Hematopoietic multipotent progenitor cell treated with erythropoietin and hydrocortisone succinate and interleukin-3 and kit ligand, for 6 days (in vitro differentiated cells): ENCODE data around the gene DNAH14.
A peak's percentile ranks its signal among the peaks of the same experiment; 100 is the strongest.
"Not testable (repeated sequence)": the region's sequence is repeated elsewhere in the genome, so short reads cannot be mapped to it uniquely, and the experiment has no call there.

Experiments used
- DNase-seq: peaks from one replicate; pipeline ENCODE4 v3.0.0-alpha.2; 2015

Gene DNAH14

DNA sequence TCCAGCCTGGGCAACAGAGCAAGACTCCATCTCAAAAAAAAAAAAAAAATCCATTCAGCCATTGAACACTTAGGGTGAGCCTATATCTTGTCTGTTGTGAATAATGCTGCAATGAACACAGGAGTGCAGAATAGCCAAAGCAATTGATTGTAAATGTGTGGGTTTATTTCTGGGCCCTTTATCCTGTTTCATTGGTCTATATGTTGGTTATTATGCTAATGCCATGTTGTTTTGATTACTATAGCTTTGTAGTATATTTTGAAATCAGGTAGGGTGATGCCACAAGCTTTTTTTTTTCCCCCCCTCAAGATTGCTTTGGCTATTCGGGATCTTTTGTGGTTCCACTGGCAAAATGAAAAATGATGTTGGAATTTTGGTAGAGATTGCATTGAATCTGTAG, 330.8 kb downstream of the DNAH14 start:
- no peak for DNase-seq

DNA sequence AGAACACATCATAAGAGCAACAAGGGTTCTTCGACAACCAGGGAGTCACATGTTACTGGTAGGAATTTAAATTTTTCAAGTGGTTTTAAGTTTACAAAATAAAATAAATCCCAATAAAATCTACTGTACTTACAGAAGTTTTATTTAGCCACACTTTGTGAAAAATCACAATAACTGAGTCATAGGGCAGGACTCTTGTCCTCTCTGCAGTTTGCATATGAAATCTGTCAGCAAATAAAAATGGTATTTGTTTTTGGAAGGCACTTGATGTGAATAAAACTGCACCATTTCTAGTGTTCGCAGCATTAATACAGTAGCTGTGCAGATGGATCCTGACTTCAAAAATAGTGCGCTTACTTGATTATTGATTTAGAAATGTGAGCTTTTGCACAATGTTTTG, 348.0 kb downstream of the DNAH14 start:
- DNase-seq, result no peak

DNA sequence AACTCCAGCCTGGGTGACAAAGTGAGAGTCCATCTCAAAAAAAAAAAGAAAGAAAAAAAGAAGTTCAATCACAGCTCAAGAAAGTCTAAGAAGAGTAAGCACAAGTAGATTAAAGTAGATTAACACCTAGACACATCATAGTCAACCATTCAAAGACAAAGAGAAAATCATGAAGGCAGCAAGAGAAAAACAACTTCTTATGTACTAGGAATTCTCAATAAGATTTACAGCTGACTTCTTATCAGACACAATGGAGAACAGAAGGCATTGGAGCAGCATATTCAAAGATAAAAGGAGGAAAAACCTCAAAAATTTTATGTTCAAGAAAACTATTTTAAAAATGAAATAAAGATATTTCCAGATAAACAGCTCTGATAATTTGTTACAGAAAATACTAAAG, 351.1 kb downstream of the DNAH14 start:
- no peak for DNase-seq

DNA sequence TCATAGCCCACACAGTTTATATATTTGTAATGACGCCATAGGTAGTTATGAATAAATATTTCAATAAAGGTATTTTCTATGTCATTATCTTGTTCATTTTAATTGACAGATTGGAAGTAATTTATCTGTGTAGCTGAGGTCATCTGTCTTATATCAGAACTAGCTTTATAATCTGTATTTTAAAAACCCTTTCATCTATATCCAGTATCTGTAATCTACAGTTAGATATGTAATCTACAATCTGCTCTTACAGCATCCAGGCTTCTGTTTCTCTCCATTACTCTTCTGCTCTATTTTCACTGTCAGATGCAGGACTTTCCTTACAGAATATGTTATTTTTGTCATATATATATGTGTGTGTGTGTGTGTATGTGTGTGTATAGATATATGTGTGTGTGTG, 360.8 kb downstream of the DNAH14 start:
- no peak for DNase-seq

DNA sequence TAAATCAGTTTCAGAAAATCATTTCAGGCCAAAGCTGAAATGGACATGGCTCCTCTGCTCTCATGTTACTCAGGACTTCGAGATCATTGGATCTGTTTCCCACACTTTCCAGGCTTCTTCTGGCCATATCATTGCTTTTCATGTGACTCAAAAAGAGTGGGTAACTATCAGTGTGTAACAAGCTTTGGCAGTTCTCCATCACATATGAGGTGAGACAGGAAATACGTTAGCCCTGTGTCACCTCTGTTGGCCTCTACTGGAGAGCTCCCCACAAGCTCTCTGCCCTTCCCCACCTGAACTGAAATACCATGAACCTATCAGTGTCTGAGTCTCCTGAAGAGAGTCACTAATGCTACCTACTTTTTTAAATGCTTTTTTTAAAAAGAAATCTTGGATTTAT, 370.1 kb downstream of the DNAH14 start:
- DNase-seq, result no peak

DNA sequence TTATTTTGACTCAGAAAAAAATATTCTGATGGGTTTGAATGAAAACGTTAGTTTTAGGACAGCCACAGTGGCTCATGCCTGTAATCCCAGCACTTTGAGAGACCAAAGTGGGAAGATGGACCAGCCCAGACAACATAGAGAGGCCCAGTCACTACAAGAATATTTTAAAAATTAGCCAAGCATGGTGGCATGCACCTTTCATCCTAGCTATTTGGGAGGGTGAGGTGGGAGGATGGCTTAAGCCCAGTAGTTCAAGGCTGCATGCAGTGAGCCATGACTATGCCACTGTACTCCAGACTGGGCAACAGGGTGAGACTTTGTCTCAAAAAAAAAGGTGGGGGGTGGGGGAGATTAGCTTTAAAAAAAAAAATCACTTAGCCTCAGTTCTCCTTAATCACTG, 370.9 kb downstream of the DNAH14 start:
- no peak for DNase-seq

DNA sequence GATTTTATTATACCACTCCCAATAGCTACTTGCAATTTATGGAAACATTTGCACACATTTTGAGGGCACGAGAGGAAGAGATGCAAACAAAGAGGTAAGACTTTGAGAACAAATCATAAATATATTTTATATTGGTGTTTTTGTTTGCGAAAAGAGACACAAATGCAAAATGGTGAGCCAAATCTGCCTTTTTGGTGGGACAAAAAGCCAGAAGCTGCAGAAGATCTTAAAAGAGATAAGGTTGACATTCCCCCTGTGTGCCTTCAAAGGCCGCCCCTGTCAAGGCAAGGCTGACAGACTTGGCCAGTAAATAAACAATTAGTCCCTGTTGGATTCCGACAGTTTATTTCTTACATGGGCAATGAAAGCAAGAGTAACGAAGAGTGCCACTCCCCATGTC, 375.5 kb downstream of the DNAH14 start:
- DNase-seq, result no peak

DNA sequence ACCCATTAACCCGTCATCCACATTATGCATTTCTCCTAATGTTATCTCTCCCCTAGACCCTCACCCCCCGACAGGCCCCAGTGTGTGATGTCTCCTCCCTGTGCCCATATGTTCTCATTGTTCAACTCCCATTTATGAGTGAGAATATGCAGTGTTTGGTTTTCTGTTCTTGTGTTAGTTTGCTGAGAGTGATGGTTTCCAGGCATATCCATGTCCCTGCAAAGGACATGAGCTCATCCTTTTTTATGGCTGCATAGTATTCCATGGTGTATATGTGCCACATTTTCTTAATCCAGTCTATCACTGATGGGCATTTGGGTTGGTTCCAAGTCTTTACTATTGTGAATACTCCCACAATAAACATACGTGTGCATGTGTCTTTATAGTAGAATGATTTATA, 381.1 kb downstream of the DNAH14 start:
- DNase-seq, result not testable (repeated sequence)

DNA sequence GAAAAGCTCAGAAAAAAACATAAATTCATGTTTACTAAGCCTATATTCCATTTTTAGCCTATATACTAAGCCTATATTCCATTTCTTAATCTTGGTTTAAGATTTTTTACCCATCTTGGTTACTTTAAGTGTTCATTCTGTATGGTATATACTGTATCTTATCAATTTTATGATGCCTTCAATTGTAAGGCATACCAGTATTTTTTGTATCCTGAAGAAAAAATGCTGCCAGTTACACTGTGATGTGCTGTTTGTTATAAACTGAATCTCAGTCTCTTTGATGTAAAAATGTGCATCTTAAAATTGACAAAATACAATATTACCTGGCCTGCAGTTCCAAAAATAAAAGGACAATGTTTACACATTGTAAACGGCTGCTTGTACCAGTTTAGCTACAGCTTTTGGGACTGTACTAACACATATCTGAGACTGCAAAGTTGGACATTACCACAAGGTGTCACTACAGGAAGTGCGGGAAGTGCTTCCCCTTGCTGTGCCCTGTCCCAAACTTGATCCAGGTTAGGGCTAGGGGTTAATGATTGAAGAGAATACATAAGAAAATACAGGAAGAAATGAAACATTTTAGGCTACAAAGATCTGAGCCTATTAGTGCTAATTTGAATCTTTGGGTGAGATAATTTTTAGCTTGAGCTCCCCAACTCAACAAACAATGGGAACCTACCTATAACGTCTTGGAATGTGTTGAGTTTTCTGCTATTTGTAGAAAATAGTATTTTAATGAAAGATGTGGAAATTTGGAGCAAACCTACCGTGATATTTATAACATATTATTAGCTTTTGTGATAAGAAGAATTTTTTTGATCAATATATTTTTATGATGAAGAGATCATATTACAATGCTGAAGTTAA, 389.5 kb downstream of the DNAH14 start:
- DNase-seq, result peak; percentile 75

DNA sequence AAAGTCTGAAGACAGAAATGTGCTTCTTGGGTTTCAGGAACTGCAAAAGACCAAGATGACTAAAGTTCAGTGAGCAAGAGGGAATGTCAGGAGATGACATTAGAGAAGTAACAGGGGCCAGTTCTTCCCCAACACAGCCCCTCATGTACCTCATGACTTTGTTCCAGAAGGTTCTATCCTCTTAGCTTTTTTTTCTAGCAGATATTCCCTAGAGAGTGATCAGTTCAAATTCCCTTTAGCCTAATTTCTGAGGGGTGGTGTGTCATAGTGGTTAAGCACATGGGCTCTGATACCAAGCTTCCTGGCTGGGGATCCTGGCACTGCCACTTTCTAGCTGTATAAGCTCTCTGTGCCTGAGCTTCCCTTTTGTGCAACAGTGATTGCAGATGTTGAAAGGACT, 390.4 kb downstream of the DNAH14 start:
- no peak for DNase-seq

DNA sequence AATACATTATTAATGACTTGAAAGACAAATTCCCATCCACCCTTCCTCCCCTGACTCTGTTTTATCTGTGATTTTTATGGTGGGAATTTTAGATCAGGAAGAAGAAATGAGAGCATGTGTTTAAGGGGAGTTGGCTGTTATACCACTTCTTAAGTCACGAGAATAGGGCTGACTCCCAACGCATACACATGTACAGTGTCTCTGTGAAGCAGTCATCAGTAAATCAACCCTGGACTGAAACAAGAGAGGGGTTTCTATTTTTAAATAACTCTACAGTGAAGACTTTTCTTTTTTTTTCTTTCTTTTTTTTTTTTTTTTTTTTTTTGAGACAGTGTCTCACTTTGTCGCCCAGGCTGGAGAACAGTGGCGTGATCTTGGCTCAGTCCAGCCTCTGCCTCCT, 392.3 kb downstream of the DNAH14 start:
- no peak for DNase-seq

DNA sequence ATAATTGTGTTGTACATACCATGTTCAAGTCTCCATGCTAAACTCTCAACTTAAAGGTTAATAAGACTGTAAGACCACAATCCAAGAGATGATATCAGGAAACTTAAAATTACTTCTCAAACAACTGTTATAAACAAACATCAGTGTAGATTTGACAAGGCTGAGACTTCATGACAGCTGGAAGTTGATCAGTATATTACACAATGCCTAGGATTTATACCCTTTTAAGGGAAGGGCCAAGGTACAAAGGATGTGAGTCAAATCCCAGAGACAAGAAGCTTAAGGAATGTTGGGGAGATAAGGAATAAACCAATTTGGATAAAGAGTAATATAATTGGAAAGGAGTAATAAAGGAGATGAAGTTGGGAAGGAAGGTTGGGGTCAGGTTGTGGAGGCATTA, 399.6 kb downstream of the DNAH14 start:
- DNase-seq, result no peak

DNA sequence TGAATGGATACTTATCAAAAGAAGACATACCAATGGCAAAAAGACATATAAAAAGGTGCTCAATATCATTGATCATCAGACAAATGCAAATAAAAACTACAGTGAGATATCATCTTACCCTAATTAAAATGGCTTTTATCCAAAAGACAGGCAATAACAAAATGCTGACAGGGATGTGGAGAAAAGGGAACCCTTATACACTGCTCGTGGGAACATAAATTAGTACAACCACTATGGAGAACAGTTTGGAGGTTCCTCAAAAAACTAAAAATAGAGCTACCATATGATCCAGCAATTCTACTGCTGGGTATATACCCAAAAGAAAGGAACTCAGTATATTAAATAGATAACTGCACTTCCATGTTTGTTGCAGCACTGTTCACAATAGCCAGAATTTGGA, 400.5 kb downstream of the DNAH14 start:
- not testable (repeated sequence) for DNase-seq

DNA sequence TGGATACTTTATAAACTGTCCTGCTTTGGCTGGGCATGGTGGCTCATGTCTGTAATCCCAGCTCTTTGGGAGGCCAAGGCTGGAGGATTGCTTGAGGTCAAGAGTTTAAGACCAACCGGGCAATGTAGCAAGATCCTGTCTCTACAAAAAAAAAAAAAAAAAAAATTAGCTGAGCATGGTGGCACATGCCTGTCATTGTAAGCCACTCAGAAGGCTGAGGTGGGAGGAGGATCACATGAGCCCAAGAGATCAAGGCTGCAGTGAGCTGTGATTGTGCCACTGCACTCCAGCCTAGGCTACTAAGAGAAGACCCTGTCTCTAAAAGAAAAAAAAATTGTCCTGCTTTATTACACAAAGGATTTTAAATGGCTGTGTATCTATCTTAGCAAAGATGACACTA, 403.2 kb downstream of the DNAH14 start:
- DNase-seq, result no peak

DNA sequence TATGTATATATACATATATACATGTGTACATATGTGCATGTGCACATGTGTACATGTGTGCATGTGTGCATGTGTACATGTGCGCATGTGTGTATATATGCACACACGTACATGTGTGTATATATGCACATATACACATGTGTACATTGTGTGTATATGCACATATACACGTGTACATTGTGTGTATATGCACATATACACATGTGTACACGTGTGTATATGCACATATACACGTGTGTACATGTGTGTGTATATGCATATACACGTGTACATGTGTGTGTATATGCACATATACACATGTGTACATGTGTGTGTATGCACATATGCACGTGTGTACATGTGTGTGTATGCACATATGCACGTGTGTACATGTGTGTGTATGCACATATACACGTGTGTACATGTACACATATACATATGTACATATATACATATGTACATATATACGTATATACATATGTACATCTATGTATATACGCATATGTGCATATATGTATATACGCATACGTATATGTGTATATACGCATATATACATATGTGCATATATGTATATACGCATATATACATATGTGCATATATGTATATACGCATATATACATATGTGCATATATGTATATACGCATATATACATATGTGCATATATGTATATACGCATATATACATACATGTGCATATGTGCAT, 405.8 kb downstream of the DNAH14 start:
- DNase-seq, result not testable (repeated sequence)

DNA sequence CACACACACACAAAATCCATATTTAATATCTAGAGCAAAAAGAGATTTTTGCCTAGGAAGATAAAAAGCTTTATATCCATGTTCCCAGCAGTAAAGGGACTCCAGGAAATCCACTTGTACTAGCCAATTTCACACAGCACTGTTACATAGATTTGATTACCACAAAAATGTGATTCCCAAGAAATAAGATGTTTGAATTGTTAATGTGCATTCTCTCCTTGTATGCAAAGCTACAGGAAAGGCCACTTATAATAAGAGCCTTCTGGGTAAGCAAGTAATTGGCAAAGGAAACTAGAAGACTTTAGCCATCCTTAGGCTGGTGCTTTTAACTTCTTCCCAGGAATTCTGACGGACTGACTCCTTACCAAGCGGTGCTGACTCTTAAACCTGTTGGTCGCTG, 409.1 kb downstream of the DNAH14 start:
- DNase-seq, result no peak

DNA sequence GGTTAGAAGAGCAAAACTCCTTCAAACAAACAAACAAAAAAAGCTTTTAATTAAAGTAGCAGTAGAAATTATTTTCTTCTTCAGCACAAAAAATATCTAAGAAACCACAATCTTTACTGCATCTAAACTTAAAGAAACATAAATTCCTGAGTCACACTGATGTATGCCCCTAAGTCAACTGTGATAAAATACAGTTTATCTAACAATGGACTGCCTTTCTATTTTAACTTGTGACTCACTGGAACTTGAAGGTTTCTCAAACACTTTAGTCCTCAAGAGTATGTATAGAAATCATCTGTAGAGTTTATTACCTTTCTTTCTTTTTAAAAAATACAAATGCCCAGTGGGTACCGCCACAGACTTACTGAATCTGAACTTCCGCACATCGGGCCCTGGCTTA, 412.2 kb downstream of the DNAH14 start:
- no peak for DNase-seq

DNA sequence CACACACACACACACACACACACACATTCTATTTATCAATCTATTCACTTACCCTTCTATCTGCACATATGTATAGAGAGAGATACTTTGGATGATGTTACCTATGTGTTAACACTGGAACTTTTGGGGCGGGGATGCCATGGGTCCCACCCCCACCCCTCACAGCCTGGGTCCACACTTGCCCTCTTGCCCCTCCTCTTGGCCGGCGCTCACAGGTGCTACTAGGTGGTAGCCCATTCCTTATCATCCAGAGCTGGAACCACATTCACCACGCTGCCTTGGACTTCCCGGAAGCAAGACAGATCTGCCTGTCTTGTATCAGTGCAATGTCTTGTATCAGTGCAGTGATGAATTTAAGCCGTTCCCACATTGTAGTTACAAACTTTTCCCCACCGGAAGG, 413.2 kb downstream of the DNAH14 start:
- no peak for DNase-seq

DNA sequence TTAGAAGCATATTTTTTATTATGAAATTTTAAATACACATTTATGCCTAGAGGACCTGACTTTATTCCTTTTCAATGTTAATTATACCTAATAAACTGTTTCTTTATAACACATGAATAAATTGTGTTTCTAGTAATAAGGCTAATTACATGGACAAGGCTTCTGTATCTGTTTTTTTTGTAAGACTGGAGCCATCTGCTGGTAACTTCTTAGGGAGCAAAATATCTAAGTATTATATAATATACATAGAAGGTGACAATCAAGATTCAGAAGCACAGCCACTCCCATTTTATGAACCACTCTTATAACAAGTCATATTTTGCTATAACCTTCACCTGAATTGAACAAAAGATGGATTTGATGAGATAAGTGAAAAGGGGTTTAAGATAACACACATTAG, 414.1 kb downstream of the DNAH14 start:
- DNase-seq, result peak; percentile 72

DNA sequence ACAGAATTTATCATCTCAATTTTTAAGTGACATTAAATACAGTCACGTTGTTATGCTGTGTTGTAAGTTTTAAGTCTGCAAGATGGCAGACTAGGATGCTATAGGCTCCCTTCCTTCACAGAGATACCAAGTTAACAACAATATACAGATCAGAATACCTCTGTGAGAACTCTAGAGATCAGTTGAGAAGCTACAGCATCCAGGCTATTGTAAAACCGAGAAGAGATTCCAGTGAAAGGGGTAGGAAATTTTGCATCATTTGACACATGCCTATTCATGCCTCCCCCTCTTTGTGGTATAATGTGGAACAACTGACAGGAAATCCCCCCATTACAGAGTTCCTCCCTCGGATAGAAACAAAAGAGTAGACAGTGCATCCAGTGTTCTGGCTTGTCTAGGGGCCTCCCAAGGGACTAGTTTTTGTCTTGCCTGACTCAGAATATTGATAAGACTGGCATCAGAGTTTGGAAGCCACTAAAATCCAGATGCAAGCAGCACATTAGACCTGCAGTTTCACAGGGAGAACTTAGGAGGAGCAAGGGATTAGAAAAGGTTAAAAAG, 417.7 kb downstream of the DNAH14 start:
- peak; percentile 3 for DNase-seq

DNA sequence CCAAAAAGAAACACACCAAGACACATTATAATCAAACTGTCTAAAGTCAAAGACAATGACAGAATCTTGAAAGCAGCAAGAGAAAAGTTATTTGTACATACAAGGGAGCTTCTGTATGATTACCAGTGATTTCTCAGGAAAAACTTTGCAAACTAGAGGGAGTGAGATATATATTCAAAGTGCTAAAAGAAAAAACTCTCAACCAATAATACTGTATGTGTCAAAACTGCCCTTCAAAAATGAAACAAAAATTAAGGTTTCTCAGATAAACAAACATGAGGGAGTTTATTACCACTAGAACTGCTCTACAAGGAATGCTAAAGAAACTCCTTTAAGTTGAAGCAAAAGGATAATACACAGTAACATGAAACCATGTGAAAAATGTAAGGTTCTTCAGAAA, 418.9 kb downstream of the DNAH14 start:
- DNase-seq, result no peak

DNA sequence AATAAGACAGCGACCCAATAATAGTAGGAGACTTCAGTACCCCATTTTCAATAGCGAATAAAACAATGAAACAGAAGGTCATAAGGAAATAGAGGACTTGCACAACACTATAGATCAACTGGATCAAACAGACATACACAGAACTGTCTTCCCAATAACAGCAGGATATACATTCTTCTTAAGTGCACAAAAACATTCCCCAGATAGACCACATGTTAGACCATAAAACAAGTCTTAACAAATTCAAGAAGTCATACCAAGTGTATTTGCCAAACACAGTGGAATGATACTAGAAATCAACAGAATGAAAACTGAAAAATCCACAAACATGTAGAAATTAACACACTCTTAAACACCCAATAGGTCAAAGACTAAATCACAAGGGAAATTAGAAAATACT, 420.4 kb downstream of the DNAH14 start:
- no peak for DNase-seq

DNA sequence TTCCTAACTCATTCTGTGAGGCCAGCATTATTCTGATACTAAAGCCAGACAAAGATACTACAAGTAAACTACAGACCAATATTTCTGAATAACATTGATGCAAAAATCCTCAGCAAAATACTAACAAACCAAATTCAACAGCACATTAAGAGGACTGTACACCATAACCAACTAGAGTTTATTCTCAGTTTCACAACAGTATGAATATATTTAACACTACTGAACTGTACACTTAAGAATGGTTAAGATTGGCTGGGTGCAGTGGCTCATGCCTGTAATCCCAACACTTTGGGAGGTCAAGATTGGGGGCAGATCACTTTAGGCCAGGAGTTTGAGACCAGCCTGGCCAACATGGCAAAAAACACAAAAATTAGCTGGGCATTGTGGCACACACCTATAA, 421.4 kb downstream of the DNAH14 start:
- no peak for DNase-seq

DNA sequence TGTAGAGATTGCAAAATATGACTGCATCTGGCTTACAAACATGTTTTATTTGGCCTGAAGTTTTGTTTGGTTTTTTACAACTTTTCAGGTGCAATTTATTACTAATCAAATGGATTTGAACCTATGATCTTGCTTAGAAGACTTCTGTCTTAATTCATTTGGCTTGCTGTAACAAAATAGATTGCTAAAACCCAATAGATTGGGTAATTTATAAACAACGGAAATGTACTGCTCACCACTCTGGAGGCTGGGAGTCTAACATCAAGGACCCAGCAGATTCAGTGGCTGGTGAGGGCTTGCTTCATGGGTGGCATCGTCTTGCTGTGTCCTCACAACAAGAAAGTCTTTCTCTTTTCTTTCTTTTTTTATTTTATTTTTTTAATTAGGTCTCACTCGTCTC, 425.4 kb downstream of the DNAH14 start:
- no peak for DNase-seq
